Smooth muscle cell of the pulmonary artery (primary cell): Measurements from ENCODE around the gene HOXD13. TPM values are rescaled to one million over a fixed set of nuclear protein-coding genes. Genes with fewer than 3 reads are reported as not detected.

ENCODE experiments used
- total RNA-seq: library from RNA; depleted of rRNA; stranded (reverse); fragments of >200 nt; gene quantifications from 2 replicates; pipeline ENCODE4 v1.2.3, GENCODE V29; 2014

Gene HOXD13
- total RNA-seq: not detected in 2 replicates

GRCh38 chr2:176092270-176093144 is at the start of gene HOXD13:
Gene HOXD13 (plus strand): TSS chr2:176092721. CDS start chr2:176092891, 170 bp downstream.

GRCh38 chr2:176083796-176084261 is 8.7 kb upstream of the HOXD13 start, which contains the start of gene EVX2:
Gene EVX2 (minus strand): TSS chr2:176083962. CDS start chr2:176083776, 186 bp downstream.

DNA sequence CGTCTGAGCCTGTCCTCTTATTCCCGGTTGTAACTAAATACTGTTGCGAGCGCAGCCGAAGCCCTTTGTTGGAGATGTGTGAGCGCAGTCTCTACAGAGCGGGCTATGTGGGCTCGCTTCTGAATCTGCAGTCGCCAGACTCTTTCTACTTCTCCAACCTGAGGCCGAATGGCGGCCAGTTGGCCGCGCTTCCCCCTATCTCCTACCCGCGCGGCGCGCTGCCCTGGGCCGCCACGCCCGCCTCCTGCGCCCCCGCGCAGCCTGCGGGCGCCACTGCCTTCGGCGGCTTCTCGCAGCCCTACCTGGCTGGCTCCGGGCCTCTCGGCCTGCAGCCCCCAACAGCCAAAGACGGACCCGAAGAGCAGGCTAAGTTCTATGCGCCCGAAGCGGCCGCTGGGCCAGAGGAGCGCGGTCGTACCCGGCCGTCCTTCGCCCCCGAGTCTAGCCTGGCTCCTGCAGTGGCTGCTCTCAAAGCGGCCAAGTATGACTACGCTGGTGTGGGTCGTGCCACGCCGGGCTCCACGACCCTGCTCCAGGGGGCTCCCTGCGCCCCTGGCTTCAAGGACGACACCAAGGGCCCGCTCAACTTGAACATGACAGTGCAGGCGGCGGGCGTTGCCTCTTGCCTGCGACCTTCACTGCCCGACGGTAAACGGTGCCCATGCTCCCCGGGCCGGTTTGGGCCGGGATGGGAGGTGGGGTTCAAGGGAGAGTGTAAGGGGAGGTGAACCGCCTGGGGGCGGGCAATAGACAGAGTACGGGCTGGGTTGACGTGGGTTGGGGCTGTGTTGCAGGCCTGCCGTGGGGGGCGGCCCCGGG is 7.4 kb downstream of the HOXD13 start, which contains the start of gene HOXD12:
Gene HOXD12, plus strand, starts transcription at position 68 of the 819 bp plus-strand sequence. Its CDS starts 7 bp downstream, at position 75.

GRCh38 chr2:176106581-176107539 is 14.3 kb downstream of the HOXD13 start, which contains the start of gene HOXD11:
Gene HOXD11 (plus strand): TSS chr2:176107280. CDS start chr2:176107356, 76 bp downstream.

DNA sequence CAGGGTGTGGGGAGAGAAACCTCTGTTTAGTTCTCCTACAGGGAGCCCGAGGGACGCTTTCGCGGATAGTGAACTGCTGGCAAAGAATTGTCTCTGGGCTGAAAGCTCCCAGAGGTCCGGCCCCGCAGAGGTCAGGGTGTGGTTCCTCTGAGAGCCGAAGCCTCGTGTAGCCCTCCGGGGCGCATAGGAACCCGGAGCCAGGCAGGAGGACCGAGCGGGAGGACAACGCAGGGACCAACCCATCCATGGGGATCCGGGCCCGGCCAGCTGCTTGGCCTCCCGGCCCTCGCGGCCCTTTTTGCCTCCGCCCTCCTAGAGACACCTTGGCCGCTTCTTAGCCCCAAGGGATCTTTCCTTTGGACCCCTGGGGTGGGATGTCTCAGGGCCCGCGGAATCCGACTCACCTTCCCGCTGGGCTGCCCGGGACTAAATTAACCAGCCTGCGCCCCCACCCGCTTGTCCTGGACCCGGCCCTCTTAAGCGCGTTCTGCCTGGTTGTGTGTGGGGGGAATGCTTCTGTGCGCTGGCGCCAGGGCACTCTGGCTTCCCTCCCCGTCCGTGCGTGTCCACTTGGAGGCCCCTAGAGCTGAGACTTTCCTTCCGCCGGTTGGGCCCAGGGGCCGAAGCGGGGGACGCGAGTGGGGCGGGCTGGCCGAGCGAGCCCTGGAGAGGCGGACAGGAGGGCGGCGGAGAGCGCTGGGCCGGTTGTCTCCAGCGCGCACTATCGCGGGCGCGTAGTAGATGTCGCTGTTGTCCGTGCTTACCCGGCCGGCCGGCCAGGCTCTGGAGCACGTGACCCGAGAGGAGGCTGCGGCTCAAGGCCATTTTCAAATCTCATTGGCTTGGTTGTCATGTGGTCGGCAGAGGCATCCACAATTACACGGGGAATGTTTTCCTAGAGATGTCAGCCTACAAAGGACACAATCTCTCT is 23.6 kb downstream of the HOXD13 start, which contains the start of gene HOXD10:
Gene HOXD10, plus strand, starts transcription at position 896 of the 931 bp plus-strand sequence. CDS start 56 bp downstream, outside the sequence.

GRCh38 chr2:176122683-176123410 is 30.3 kb downstream of the HOXD13 start, which contains the start of gene HOXD9:
Gene HOXD9 (plus strand): TSS chr2:176122719. CDS start chr2:176122769, 50 bp downstream.

DNA sequence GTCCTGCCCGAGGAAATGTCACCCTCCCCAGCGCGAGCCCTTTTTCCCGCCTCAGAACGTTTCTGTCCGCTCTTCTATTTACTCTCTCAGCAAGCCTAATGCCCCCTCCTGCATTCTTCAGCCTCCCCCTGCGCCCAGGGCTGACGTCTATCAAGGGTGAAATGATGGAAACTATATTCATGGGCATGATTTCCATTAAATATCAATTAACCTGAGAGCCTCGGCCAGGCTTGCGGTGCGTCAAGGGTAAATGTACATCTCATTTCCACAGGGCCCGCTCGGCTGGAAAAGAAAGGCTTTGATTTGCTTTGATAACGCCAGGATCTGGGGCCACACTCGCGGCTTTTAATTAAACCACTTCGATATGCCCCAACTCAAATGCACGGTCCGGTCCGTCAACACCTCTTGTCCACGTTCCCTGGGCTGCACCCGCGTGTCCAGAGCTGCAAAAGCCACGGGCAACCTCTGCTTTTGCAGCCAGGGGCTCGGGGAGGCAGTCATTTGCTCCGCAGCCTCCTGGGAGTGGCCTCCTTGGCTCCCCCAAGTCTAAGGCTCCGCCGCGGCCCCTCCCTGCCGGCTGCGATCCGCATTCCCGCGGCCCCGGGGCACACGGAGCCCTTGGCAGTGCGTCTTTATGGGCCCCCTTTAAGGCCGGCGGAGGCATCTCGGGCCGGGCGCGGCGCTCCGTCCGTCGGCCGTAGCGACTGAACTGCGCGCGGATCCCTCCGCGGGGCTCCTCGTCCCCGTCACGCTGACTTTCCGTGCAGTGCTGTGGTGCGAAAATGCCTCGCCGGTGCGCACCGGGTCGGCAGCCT is 36.7 kb downstream of the HOXD13 start, which contains the start of gene HOXD8:
Gene HOXD8, plus strand, starts transcription at position 724 of the 815 bp plus-strand sequence. CDS start 662 bp downstream, outside the sequence.

Other genes starting within 250 kb of the HOXD13 start
- gene LNPK, start 90.5 kb upstream of the HOXD13 start, total RNA-seq: 61.6 and 65.9 TPM in 2 replicates
- gene EVX2, start 8.8 kb upstream of the HOXD13 start, total RNA-seq: not detected in 2 replicates
- gene HOXD12, start 7.1 kb downstream of the HOXD13 start, total RNA-seq: not detected in 2 replicates
- gene HOXD11, start 14.6 kb downstream of the HOXD13 start, total RNA-seq: not detected in 2 replicates
- not detected in 2 replicates for gene HOXD10, start 24.1 kb downstream of the HOXD13 start, total RNA-seq
- not detected in 2 replicates for gene HOXD9, start 30.0 kb downstream of the HOXD13 start, total RNA-seq
- gene HOXD8, start 37.0 kb downstream of the HOXD13 start, total RNA-seq: 0.46 and 1.4 TPM in 2 replicates
- 0.46 and 4.6 TPM in 2 replicates for gene HOXD4, start 58.8 kb downstream of the HOXD13 start, total RNA-seq
- gene HOXD3, start 64.6 kb downstream of the HOXD13 start, total RNA-seq: 0.26 and 3.2 TPM in 2 replicates
- 0.13 TPM in 1 of 2 replicates, not detected in the other for gene HOXD1, start 95.9 kb downstream of the HOXD13 start, total RNA-seq
- gene MTX2, start 176.7 kb downstream of the HOXD13 start, total RNA-seq: 17.9 and 21.7 TPM in 2 replicates